ENCODE results near the gene SEMG1. TPM values are rescaled to one million over a fixed set of nuclear protein-coding genes. Genes with fewer than 3 reads are reported as not detected.

Gene SEMG1
- total RNA-seq, 4 donors from 2014 or later = not detected

- no peak for TF ChIP-seq CTCF (IDR thresholded peaks at IDR 0.05)
- TF ChIP-seq POLR2A (IDR thresholded peaks at IDR 0.05) = no peak
- no peaks in the 10 kb centered on the region for H3K4me1 ChIP-seq
- H3K36me3 ChIP-seq = no peaks in the 10 kb centered on the region
- H3K4me3 ChIP-seq = no peak overlapping the region
- no peaks in the 10 kb centered on the region for H3K9me3 ChIP-seq
- no peaks in the 10 kb centered on the region for H3K27me3 ChIP-seq
- DNase-seq = no peak
- no peak overlapping the region for H3K27ac ChIP-seq
Observed at GRCh38 chr20:45211569-45212474, 5.0 kb downstream of the SEMG1 start.

GRCh38 chr20:45212836-45213235, 6.0 kb downstream of the SEMG1 start:
- no peak overlapping the region for H3K4me3 ChIP-seq

DNA sequence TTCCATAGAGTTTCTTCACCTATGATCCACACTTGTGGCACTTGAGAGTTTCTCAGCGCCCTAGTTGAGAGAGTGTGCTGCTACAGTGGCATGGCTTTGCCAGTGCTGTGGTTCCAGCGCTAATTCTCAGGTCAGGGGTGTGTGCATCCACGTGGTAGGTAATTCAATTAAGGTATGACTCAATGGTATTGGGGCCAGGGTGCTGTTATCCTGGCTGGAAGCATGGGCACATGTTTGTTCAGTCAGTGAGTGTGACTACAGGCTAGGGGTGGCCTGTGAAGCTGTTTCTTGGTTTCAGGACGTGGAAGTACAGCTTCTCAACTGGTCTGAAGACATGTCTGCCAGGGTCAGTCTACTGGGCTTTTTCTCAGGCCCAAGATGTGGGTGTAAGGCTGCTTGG, 11.3 kb downstream of the SEMG1 start:
- Histone ChIP-seq H3K27ac (no peak overlapping the region), H3K36me3 (no peaks in the 10 kb centered on the region), H3K27me3 (no peaks in the 10 kb centered on the region), H3K4me1 (no peaks in the 10 kb centered on the region), H3K4me3 (no peak overlapping the region), H3K9me3 (no peaks in the 10 kb centered on the region)
- DNase-seq = no peak
- TF ChIP-seq CTCF (IDR thresholded peaks at IDR 0.05) (no peak), POLR2A (IDR thresholded peaks at IDR 0.05) (no peak)

More at GRCh38 chr20:45212836-45213235, 6.0 kb downstream of the SEMG1 start:
- Histone ChIP-seq H3K27ac (no peak overlapping the region), H3K4me1 (no peaks in the 10 kb centered on the region), H3K36me3 (no peaks in the 10 kb centered on the region), H3K27me3 (no peaks in the 10 kb centered on the region), H3K9me3 (no peaks in the 10 kb centered on the region)
- no peak for DNase-seq
- no peak for TF ChIP-seq POLR2A (IDR thresholded peaks at IDR 0.05)
- no peak for TF ChIP-seq CTCF (IDR thresholded peaks at IDR 0.05)

GRCh38 chr20:45218636-45219035, 11.8 kb downstream of the SEMG1 start:
- DNase-seq = no peak
- H3K27ac ChIP-seq = no peak overlapping the region
- no peak overlapping the region for H3K4me3 ChIP-seq
- no peaks in the 10 kb centered on the region for H3K9me3 ChIP-seq
- no peaks in the 10 kb centered on the region for H3K27me3 ChIP-seq
- no peaks in the 10 kb centered on the region for H3K4me1 ChIP-seq
- no peaks in the 10 kb centered on the region for H3K36me3 ChIP-seq
- TF ChIP-seq POLR2A (IDR thresholded peaks at IDR 0.05) (no peak), CTCF (IDR thresholded peaks at IDR 0.05) (no peak)

DNA sequence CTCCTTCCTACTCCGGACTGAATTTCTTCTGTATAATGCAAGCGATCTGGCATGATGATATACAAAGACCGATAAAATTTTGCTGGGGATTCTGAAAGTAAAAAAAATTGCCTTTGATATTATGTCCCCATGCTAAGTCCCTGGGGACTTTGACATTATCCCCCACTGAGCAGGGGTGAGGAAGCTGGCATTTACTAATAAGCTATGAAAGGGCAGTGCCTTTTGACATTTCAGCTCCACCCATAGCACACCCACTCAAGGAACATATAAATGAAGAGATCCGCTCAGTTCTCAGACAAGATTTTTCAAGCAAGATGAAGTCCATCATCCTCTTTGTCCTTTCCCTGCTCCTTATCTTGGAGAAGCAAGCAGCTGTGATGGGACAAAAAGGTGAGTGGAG, 14.2 kb downstream of the SEMG1 start, which contains the start of gene SEMG2:
TSS of gene SEMG2 (plus strand) at position 298 of the 400 bp plus-strand sequence. CDS start at position 315, 17 bp downstream.
- Histone ChIP-seq H3K36me3 (no peaks in the 10 kb centered on the region), H3K4me1 (no peaks in the 10 kb centered on the region), H3K27ac (no peak within 1 kb of the TSS), H3K27me3 (no peaks in the 10 kb centered on the region), H3K4me3 (no peak within 1 kb of the TSS), H3K9me3 (no peaks in the 10 kb centered on the region)
- no peak for TF ChIP-seq POLR2A (IDR thresholded peaks at IDR 0.05)
- TF ChIP-seq CTCF (IDR thresholded peaks at IDR 0.05) = no peak
- no peak for DNase-seq

Data from Peyer's patch (tissue), 4 donors.